ENCODE data around the gene ENTHD1. TPM values are rescaled to one million over a fixed set of nuclear protein-coding genes. Genes with fewer than 3 reads are reported as not detected.
"Not testable (repeated sequence)": the region's sequence is repeated elsewhere in the genome, so short reads cannot be mapped to it uniquely, and the experiment has no call there.

Gene ENTHD1
- total and polyA plus RNA-seq, 4 donors, result 0.12 TPM; not detected in 3

DNA sequence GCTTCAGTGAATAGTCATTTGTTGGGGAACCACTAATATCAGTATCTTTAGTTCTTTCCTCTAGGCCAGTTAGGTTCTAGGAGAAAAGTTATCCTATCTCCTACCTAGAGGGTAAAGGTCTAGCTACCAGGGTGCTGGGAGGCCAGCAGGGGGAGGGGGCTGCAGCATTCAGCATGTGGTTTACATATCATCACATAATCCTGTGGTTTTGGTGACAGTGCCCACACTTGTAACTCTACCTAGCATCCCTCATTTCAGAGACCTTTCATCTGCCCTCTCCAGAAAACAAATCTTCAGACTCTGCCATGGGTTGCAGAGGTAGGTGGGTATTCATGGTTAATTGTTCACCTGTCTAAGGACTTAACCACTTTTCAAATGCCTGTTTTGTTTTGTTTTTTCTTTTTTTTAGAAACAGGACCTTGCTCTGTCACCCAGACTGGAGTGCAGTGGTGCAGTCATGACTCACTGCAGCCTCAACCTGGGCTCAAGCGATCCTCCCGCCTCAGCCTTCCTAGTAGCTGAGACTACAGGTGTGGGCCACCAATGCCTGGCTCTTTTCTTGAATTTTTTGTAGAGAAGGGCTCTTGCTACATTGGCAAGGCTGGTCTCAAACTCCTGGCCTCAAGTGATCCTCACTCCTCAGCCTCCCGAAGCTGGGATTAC lies 146.8 kb downstream of the ENTHD1 start:
- Histone ChIP-seq H3K27me3 (ENCODE audit: control insufficient read depth in 1 of 2, insufficient read depth in 2 of 2, low read length in 1 of 2) (no peaks in the 10 kb centered on the region), H3K27ac (ENCODE audit: low read depth in 1 of 2, low read length in 2 of 2) (no peak overlapping the region), H3K36me3 (ENCODE audit: control insufficient read depth in 1 of 2, insufficient read depth in 2 of 2, low read length in 1 of 2) (no peaks in the 10 kb centered on the region), H3K4me1 (ENCODE audit: control insufficient read depth in 1 of 2, insufficient read depth in 2 of 2, low read length in 2 of 2) (no peaks in the 10 kb centered on the region), H3K4me3 (ENCODE audit: low read length in 2 of 2) (no peak overlapping the region), H3K9me3 (ENCODE audit: control insufficient read depth, low read length) (peaks cover 4% of the 10 kb centered on the region)
- 87 to 89% methylated on average over 3 of the region's 3 CpGs for WGBS, 2 donors
- DNase-seq (no peak), ATAC-seq (ENCODE audit: low FRiP score) (no peak)
- intact Hi-C loops (cut with DNase I), result no loop called here

DNA sequence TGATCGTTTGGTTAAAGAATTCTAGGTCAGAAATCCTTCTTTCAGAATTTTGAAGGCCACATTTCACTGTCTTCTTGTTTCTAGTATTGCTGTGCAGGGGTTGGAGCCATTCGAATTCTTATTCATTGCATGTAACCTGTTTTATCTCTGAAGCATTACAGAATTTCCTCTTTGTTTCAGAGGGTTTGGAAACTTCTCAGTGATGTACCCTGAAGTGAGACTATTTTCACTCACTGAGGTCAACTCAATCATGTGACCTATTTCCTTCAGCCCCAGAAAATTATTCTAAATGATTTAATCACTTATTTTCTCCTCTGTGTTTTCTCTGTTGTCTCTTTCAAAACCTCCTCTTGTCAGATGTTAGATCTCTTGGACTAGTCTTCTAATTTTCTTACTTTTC lies 147.8 kb downstream of the ENTHD1 start:
- Histone ChIP-seq H3K27ac (ENCODE audit: low read depth in 1 of 2, low read length in 2 of 2) (no peak overlapping the region), H3K9me3 (ENCODE audit: control insufficient read depth, low read length) (peaks cover 4% of the 10 kb centered on the region), H3K36me3 (ENCODE audit: control insufficient read depth in 1 of 2, insufficient read depth in 2 of 2, low read length in 1 of 2) (no peaks in the 10 kb centered on the region), H3K4me3 (ENCODE audit: low read length in 2 of 2) (no peak overlapping the region), H3K4me1 (ENCODE audit: control insufficient read depth in 1 of 2, insufficient read depth in 2 of 2, low read length in 2 of 2) (no peaks in the 10 kb centered on the region), H3K27me3 (ENCODE audit: control insufficient read depth in 1 of 2, insufficient read depth in 2 of 2, low read length in 1 of 2) (no peaks in the 10 kb centered on the region)
- WGBS, 2 donors, result 69 to 78% methylated on average over 2 of the region's 2 CpGs
- ATAC-seq (ENCODE audit: low FRiP score) (no peak), DNase-seq (no peak)
- intact Hi-C loops (cut with DNase I), result no loop called here

DNA sequence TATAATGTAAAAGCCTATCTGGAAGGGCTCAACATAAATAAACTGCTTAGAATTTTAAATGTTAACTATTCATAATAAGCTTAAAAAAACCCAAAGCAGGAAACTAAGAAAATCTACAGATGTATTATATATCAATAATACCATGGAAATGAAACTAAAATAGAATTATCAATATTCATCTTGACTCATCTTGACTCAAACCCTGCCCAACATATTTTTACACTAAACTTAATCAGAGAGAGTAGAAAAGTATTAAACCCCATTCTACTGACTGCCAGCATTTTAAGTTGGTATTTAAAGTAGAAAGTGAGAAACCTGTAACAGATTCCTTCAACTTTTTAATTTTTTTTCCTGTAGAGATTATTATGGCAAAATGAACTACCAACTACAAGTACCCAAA lies 149.2 kb downstream of the ENTHD1 start:
- H3K4me1 ChIP-seq (ENCODE audit: control insufficient read depth in 1 of 2, insufficient read depth in 2 of 2, low read length in 2 of 2), result no peaks in the 10 kb centered on the region
- intact Hi-C loops (cut with DNase I), result no loop called here
- H3K27ac ChIP-seq (ENCODE audit: low read depth in 1 of 2, low read length in 2 of 2), result no peak overlapping the region
- H3K36me3 ChIP-seq (ENCODE audit: control insufficient read depth in 1 of 2, insufficient read depth in 2 of 2, low read length in 1 of 2), result no peaks in the 10 kb centered on the region
- ATAC-seq (ENCODE audit: low FRiP score) (no peak), DNase-seq (no peak)
- H3K27me3 ChIP-seq (ENCODE audit: control insufficient read depth in 1 of 2, insufficient read depth in 2 of 2, low read length in 1 of 2), result no peaks in the 10 kb centered on the region
- peaks cover 2% of the 10 kb centered on the region for H3K9me3 ChIP-seq (ENCODE audit: control insufficient read depth, low read length)
- H3K4me3 ChIP-seq (ENCODE audit: low read length in 2 of 2), result no peak overlapping the region

DNA sequence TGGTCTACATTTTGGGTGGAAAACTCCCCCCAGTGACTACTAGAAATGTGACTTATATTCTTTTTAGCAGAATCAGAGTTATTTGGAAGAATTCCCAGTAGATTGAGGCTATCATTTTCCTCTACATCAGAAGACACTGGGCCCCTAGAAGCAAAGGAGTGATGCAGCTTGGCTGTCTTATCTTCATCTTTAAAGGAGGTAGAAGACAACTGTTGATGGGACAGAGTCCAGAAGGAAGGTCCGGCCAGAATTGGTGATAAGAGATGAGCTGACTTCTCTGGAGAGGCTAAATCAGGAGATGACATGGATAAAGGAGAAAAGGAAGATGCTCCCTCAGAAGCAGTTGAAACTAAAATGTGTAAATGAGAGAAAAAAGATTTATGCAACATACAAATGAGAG lies 149.6 kb downstream of the ENTHD1 start:
- no peak for ATAC-seq (ENCODE audit: low FRiP score)

DNA sequence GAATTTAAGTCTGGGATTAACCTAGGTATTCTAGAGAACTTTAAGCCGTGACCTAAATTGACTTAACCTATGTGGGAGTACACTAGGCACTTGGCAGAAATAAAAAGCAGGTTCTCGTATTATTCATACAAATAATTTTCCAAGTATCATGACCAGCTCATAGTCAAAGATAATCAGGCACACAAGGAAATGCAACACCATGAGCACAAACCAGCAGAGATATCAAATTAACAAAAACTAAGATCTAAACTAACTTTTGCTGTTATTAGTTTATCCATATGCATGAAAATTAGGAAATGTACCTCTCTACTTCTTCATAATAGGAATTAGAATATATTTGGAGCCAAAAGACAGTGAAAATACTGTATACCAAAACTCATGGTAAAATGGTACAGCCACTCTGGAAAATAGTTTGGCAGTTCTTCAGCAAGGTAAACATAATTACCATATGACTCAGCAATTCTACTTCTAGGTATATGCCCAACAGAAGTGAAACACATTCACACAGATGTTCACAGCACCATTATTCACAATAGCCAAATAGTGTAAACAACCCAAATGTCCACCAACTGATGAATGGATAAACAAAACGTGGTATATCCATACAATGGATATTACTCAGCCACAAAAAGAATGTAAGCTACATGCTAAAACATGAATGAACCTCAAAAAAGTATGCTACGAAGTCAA lies 154.1 kb downstream of the ENTHD1 start:
- 78 to 79% methylated on average over 4 of the region's 4 CpGs for WGBS, 2 donors
- DNase-seq (no peak), ATAC-seq (ENCODE audit: low FRiP score) (no peak)
- H3K9me3 ChIP-seq (ENCODE audit: control insufficient read depth, low read length), result no peaks in the 10 kb centered on the region
- H3K27me3 ChIP-seq (ENCODE audit: control insufficient read depth in 1 of 2, insufficient read depth in 2 of 2, low read length in 1 of 2), result no peaks in the 10 kb centered on the region
- H3K27ac ChIP-seq (ENCODE audit: low read depth in 1 of 2, low read length in 2 of 2), result no peak overlapping the region
- no peaks in the 10 kb centered on the region for H3K36me3 ChIP-seq (ENCODE audit: control insufficient read depth in 1 of 2, insufficient read depth in 2 of 2, low read length in 1 of 2)
- no peaks in the 10 kb centered on the region for H3K4me1 ChIP-seq (ENCODE audit: control insufficient read depth in 1 of 2, insufficient read depth in 2 of 2, low read length in 2 of 2)
- intact Hi-C loops (cut with DNase I), result no loop called here
- no peak overlapping the region for H3K4me3 ChIP-seq (ENCODE audit: low read length in 2 of 2)

More for the DNA sequence above, 149.6 kb downstream of the ENTHD1 start:
- no peak for DNase-seq
- H3K9me3 ChIP-seq (ENCODE audit: control insufficient read depth, low read length), result peaks cover 2% of the 10 kb centered on the region
- whole genome bisulfite sequencing, 2 donors, result 72 to 80% methylated on average over 1 of the region's 1 CpG
- no peak overlapping the region for H3K27ac ChIP-seq (ENCODE audit: low read depth in 1 of 2, low read length in 2 of 2)
- H3K27me3 ChIP-seq (ENCODE audit: control insufficient read depth in 1 of 2, insufficient read depth in 2 of 2, low read length in 1 of 2), result no peaks in the 10 kb centered on the region
- intact Hi-C loops (cut with DNase I), result no loop called here
- no peaks in the 10 kb centered on the region for H3K4me1 ChIP-seq (ENCODE audit: control insufficient read depth in 1 of 2, insufficient read depth in 2 of 2, low read length in 2 of 2)
- no peaks in the 10 kb centered on the region for H3K36me3 ChIP-seq (ENCODE audit: control insufficient read depth in 1 of 2, insufficient read depth in 2 of 2, low read length in 1 of 2)
- H3K4me3 ChIP-seq (ENCODE audit: low read length in 2 of 2), result no peak overlapping the region

DNA sequence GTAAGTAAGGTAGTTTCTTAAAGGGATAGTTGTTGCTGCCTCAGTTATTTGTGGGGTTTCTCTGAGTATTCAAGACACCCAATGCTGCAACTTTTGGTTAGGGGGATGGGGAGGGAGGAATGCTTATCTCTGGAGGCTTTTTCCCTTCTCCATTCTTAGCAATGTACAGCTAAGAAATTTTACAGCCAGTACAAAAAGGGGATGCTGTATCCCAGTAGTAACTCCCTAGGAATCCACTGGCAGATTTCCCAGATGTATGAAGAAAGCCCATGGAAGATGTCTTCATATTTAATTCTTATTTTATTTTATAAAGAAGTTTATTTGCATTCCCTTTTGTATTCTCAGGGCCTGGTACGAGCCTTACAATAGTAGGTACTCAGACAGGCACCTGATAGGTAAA lies 154.8 kb downstream of the ENTHD1 start:
- Histone ChIP-seq H3K27me3 (ENCODE audit: control insufficient read depth in 1 of 2, insufficient read depth in 2 of 2, low read length in 1 of 2) (no peaks in the 10 kb centered on the region), H3K36me3 (ENCODE audit: control insufficient read depth in 1 of 2, insufficient read depth in 2 of 2, low read length in 1 of 2) (no peaks in the 10 kb centered on the region), H3K4me1 (ENCODE audit: control insufficient read depth in 1 of 2, insufficient read depth in 2 of 2, low read length in 2 of 2) (no peaks in the 10 kb centered on the region), H3K9me3 (ENCODE audit: control insufficient read depth, low read length) (no peaks in the 10 kb centered on the region), H3K27ac (ENCODE audit: low read depth in 1 of 2, low read length in 2 of 2) (no peak overlapping the region), H3K4me3 (ENCODE audit: low read length in 2 of 2) (no peak overlapping the region)
- WGBS, 2 donors, result 72 to 80% methylated on average over 1 of the region's 1 CpG
- DNase-seq (no peak), ATAC-seq (ENCODE audit: low FRiP score) (no peak)
- intact Hi-C loops (cut with DNase I), result no loop called here

DNA sequence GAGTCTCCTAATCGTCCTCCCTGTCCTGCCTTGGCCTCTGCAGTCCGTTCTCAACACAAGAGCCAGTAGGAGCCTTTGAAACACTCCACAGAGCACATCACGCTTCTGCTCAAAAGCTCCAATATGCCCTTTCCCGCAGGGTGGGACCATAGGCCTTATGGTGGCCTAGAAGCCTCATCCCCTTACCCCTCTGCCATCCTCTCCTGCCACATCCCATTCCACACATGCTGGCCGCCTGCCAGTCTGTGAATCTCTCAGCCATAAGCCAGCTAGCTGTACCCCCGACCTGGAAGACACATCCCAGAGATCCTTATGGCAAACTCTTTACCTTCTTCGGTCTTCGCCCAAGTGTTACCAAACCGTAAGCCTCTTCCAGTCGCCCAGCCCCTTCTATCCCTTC lies 157.8 kb downstream of the ENTHD1 start:
- 79 to 81% methylated on average over 10 of the region's 10 CpGs for WGBS, 2 donors
- Histone ChIP-seq H3K36me3 (ENCODE audit: control insufficient read depth in 1 of 2, insufficient read depth in 2 of 2, low read length in 1 of 2) (no peaks in the 10 kb centered on the region), H3K27ac (ENCODE audit: low read depth in 1 of 2, low read length in 2 of 2) (no peak overlapping the region), H3K4me3 (ENCODE audit: low read length in 2 of 2) (no peak overlapping the region), H3K4me1 (ENCODE audit: control insufficient read depth in 1 of 2, insufficient read depth in 2 of 2, low read length in 2 of 2) (no peaks in the 10 kb centered on the region), H3K27me3 (ENCODE audit: control insufficient read depth in 1 of 2, insufficient read depth in 2 of 2, low read length in 1 of 2) (no peaks in the 10 kb centered on the region), H3K9me3 (ENCODE audit: control insufficient read depth, low read length) (peaks cover 3% of the 10 kb centered on the region)
- intact Hi-C loops (cut with DNase I), result no loop called here
- no peak for ATAC-seq (ENCODE audit: low FRiP score)
- DNase-seq, result no peak

DNA sequence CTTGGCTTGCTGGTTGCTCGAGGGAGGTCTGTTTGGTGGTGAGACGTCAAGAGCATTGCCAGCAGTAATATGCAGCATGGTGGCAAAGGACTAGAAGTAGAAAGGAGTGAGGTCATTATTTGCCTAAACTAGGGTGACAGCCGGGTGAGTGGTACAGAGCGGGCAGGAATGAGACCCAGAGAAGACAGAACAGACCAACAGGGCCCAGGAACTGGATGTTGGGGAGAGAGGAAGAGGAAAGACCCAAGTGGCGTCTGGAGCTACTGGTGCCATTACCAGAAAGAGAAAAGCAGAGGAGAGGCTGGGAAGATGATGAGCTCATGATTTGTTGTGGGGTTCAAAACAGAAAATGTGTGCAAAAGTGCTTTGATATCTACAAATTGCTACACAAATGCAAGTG lies 158.7 kb downstream of the ENTHD1 start:
- ATAC-seq (ENCODE audit: low FRiP score), result no peak
- DNase-seq, result no peak
- Histone ChIP-seq H3K36me3 (ENCODE audit: control insufficient read depth in 1 of 2, insufficient read depth in 2 of 2, low read length in 1 of 2) (no peaks in the 10 kb centered on the region), H3K4me3 (ENCODE audit: low read length in 2 of 2) (no peak overlapping the region), H3K27me3 (ENCODE audit: control insufficient read depth in 1 of 2, insufficient read depth in 2 of 2, low read length in 1 of 2) (no peaks in the 10 kb centered on the region), H3K9me3 (ENCODE audit: control insufficient read depth, low read length) (peaks cover 3% of the 10 kb centered on the region), H3K4me1 (ENCODE audit: control insufficient read depth in 1 of 2, insufficient read depth in 2 of 2, low read length in 2 of 2) (no peaks in the 10 kb centered on the region), H3K27ac (ENCODE audit: low read depth in 1 of 2, low read length in 2 of 2) (no peak overlapping the region)
- intact Hi-C loops (cut with DNase I), result no loop called here
- WGBS, 2 donors, result 74 to 77% methylated on average over 5 of the region's 5 CpGs

DNA sequence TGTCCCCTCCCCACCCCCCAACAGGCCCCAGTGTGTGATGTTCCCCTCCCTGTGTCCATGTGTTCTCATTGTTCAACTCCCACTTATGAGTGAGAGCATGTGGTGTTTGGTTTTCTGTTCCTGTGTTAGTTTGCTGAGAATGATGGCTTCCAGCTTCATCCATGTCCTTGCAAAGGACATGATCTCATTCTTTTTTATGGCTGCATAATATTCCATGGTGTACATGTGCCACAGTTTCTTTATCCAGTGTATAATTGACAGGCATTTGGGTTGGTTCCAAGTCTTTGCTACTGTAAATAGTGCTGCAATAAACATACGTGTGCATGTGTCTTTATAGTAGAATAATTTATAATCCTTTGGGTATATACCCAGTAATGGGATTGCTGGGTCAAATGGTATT lies 159.5 kb downstream of the ENTHD1 start:
- intact Hi-C loops (cut with DNase I); H3K27me3 ChIP-seq (ENCODE audit: control insufficient read depth in 1 of 2, insufficient read depth in 2 of 2, low read length in 1 of 2); H3K36me3 ChIP-seq (ENCODE audit: control insufficient read depth in 1 of 2, insufficient read depth in 2 of 2, low read length in 1 of 2); ATAC-seq (ENCODE audit: low FRiP score); H3K9me3 ChIP-seq (ENCODE audit: control insufficient read depth, low read length); H3K4me1 ChIP-seq (ENCODE audit: control insufficient read depth in 1 of 2, insufficient read depth in 2 of 2, low read length in 2 of 2); DNase-seq; H3K4me3 ChIP-seq (ENCODE audit: low read length in 2 of 2); H3K27ac ChIP-seq (ENCODE audit: low read depth in 1 of 2, low read length in 2 of 2): not testable (repeated sequence)
- WGBS, 2 donors, result 70 to 75% methylated on average over 1 of the region's 1 CpG

All from aorta (tissue), 5 donors.